ENCODE data around the gene TMEM30B.
"Not testable (repeated sequence)": the region's sequence is repeated elsewhere in the genome, so short reads cannot be mapped to it uniquely, and the experiment has no call there.

DNA sequence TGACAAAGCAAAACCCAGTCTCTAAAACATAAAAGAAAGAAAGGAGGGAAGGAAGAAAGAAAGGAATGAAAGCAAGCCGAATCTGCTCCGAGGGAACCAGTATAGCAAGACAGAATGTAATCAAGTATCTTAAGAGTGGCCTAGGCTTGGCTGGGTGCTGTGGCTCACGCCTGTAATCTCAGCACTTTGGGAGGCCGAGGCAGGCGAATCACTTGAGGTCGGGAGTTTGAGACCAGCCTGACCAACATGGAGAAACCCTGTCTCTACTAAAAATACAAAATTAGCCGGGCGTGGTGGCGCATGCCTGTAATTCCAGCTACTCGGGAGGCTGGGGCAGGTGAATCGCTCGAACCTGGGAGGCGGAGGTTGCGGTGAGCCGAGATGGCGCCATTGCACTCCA lies 39.0 kb upstream of the TMEM30B start:
- not testable (repeated sequence) for TF ChIP-seq EZH2 (IDR thresholded peaks at IDR 0.05; ENCODE audit: insufficient read depth, low read length)
- TF ChIP-seq, protein P1, sequence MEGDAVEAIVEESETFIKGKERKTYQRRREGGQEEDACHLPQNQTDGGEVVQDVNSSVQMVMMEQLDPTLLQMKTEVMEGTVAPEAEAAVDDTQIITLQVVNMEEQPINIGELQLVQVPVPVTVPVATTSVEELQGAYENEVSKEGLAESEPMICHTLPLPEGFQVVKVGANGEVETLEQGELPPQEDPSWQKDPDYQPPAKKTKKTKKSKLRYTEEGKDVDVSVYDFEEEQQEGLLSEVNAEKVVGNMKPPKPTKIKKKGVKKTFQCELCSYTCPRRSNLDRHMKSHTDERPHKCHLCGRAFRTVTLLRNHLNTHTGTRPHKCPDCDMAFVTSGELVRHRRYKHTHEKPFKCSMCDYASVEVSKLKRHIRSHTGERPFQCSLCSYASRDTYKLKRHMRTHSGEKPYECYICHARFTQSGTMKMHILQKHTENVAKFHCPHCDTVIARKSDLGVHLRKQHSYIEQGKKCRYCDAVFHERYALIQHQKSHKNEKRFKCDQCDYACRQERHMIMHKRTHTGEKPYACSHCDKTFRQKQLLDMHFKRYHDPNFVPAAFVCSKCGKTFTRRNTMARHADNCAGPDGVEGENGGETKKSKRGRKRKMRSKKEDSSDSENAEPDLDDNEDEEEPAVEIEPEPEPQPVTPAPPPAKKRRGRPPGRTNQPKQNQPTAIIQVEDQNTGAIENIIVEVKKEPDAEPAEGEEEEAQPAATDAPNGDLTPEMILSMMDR (IDR thresholded peaks at IDR 0.05; ENCODE audit: insufficient read depth, low read depth, low read length) = not testable (repeated sequence)
